ENCODE measurements around the gene PRR23A. TPM values are rescaled to one million over a fixed set of nuclear protein-coding genes. Genes with fewer than 3 reads are reported as not detected.

Gene PRR23A
- total RNA-seq, 2 experiments from 2014 or later, result not detected

- Mint-ChIP-seq H3K36me3 (ENCODE audit: low read depth) (no peaks in the 10 kb centered on the region), H3K27ac (no peak overlapping the region), H3K4me1 (ENCODE audit: low read depth) (no peaks in the 10 kb centered on the region), H3K9me3 (peaks cover 15% of the 10 kb centered on the region), H3K27me3 (peaks cover 15% of the 10 kb centered on the region), H3K4me3 (no peak overlapping the region)
- TF ChIP-seq CTCF (IDR thresholded peaks at IDR 0.05), result no peak
- DNase-seq (no peak), ATAC-seq (ENCODE audit: poor library complexity) (no peak)
- Histone ChIP-seq H3K36me3 (ENCODE audit: insufficient read depth, low read length) (no peaks in the 10 kb centered on the region), H3K27me3 (ENCODE audit: control insufficient read depth in 1 of 2, insufficient read depth in 2 of 2, low read length in 2 of 2) (no peaks in the 10 kb centered on the region), H3K27ac (ENCODE audit: low read depth in 1 of 2, low read length in 2 of 2) (no peak overlapping the region), H3K4me3 (ENCODE audit: low read length) (no peak overlapping the region), H3K9me3 (ENCODE audit: control insufficient read depth in 1 of 2, insufficient read depth in 1 of 2, low read length in 2 of 2) (peaks cover 0 to 19% of the 10 kb centered on the region in 2 experiments), H3K4me1 (ENCODE audit: insufficient read depth, low read length) (no peaks in the 10 kb centered on the region)
- intact Hi-C loops (cut with DNase I, micrococcal nuclease), result no loop called here
- CTCF ChIA-PET, result no interaction called here
- POLR2A ChIA-PET, result no interaction called here
These were observed 10.5 kb upstream of the PRR23A start for GRCh38 chr3:139016430-139017048.

- no peak for TF ChIP-seq CTCF (IDR thresholded peaks at IDR 0.05)
- no peaks in the 10 kb centered on the region for H3K36me3 Mint-ChIP-seq (ENCODE audit: low read depth)
- Histone ChIP-seq H3K4me3 (ENCODE audit: low read length) (no peak overlapping the region), H3K27ac (ENCODE audit: low read depth in 1 of 2, low read length in 2 of 2) (no peak overlapping the region), H3K27me3 (ENCODE audit: control insufficient read depth in 1 of 2, insufficient read depth in 2 of 2, low read length in 2 of 2) (no peaks in the 10 kb centered on the region), H3K4me1 (ENCODE audit: insufficient read depth, low read length) (no peaks in the 10 kb centered on the region), H3K9me3 (ENCODE audit: control insufficient read depth in 1 of 2, insufficient read depth in 1 of 2, low read length in 2 of 2) (peaks cover 0 to 24% of the 10 kb centered on the region in 2 experiments), H3K36me3 (ENCODE audit: insufficient read depth, low read length) (no peaks in the 10 kb centered on the region)
- DNase-seq (no peak), ATAC-seq (ENCODE audit: poor library complexity) (no peak)
- intact Hi-C loops (cut with DNase I, micrococcal nuclease), result no loop called here
- H3K27me3 Mint-ChIP-seq, result peaks cover 21% of the 10 kb centered on the region
- CTCF ChIA-PET, result no interaction called here
- no peaks in the 10 kb centered on the region for H3K4me1 Mint-ChIP-seq (ENCODE audit: low read depth)
- no peak overlapping the region for H3K4me3 Mint-ChIP-seq
- peaks cover 17% of the 10 kb centered on the region for H3K9me3 Mint-ChIP-seq
- H3K27ac Mint-ChIP-seq, result no peak overlapping the region
- POLR2A ChIA-PET, result no interaction called here
These were observed 593 bp downstream of the PRR23A start for GRCh38 chr3:139005356-139005993.

GRCh38 chr3:138995706-138996105, 10.4 kb downstream of the PRR23A start:
- Histone ChIP-seq H3K36me3 (ENCODE audit: insufficient read depth, low read length) (no peaks in the 10 kb centered on the region), H3K27me3 (ENCODE audit: control insufficient read depth in 1 of 2, insufficient read depth in 2 of 2, low read length in 2 of 2) (peaks cover 2 to 4% of the 10 kb centered on the region in 2 experiments), H3K27ac (ENCODE audit: low read depth in 1 of 2, low read length in 2 of 2) (no peak overlapping the region), H3K4me1 (ENCODE audit: insufficient read depth, low read length) (no peaks in the 10 kb centered on the region), H3K4me3 (ENCODE audit: low read length) (no peak overlapping the region), H3K9me3 (ENCODE audit: control insufficient read depth in 1 of 2, insufficient read depth in 1 of 2, low read length in 2 of 2) (peaks cover 0 to 6% of the 10 kb centered on the region in 2 experiments)
- Mint-ChIP-seq H3K27ac (no peak overlapping the region), H3K36me3 (ENCODE audit: low read depth) (no peaks in the 10 kb centered on the region), H3K27me3 (peaks cover 35% of the 10 kb centered on the region), H3K4me3 (no peak overlapping the region), H3K4me1 (ENCODE audit: low read depth) (no peaks in the 10 kb centered on the region), H3K9me3 (peaks cover 6% of the 10 kb centered on the region)
- intact Hi-C loops (cut with DNase I, micrococcal nuclease), result no loop called here
- CTCF ChIA-PET, result no interaction called here
- no peak for TF ChIP-seq CTCF (IDR thresholded peaks at IDR 0.05)
- no peak for DNase-seq
- no peak for ATAC-seq (ENCODE audit: poor library complexity)
- POLR2A ChIA-PET, result no interaction called here

Data from CD4-positive, alpha-beta T cell (primary cell).